WTC11 (cell line): Measurements from ENCODE around the gene TLCD3B.

ENCODE experiments used
- ATF1 ChIP-seq: sonication (generic); formaldehyde crosslinking; IDR thresholded peaks from 2 replicates; pipeline ENCODE4 v1.8.1; 2023; ENCODE audit warnings: mild to moderate bottlenecking, moderate library complexity, missing genetic modification reagents
- FOXP1 ChIP-seq: sonication (generic); formaldehyde crosslinking; IDR thresholded peaks from 2 replicates; pipeline ENCODE4 v1.8.0; 2022; ENCODE audit warnings: missing genetic modification reagents, mild to moderate bottlenecking, moderate library complexity, borderline replicate concordance
- KAT7 ChIP-seq: sonication (generic); formaldehyde crosslinking; IDR thresholded peaks from 2 replicates; pipeline ENCODE4 v1.8.1; 2023; ENCODE audit warnings: missing genetic modification reagents, mild to moderate bottlenecking, borderline replicate concordance
- NFYB ChIP-seq: sonication (generic); formaldehyde crosslinking; conservative IDR thresholded peaks from 2 replicates; pipeline ENCODE4 v1.8.0; 2022; ENCODE audit warnings: low read depth, missing genetic modification reagents
- NR1H2 ChIP-seq: sonication (generic); formaldehyde crosslinking; IDR thresholded peaks from 2 replicates; pipeline ENCODE4 v1.9.0; 2021; ENCODE audit warnings: mild to moderate bottlenecking, moderate library complexity, missing genetic modification reagents
- RELA ChIP-seq: sonication (generic); formaldehyde crosslinking; IDR thresholded peaks from 2 replicates; pipeline ENCODE4 v1.8.1; 2022; ENCODE audit warnings: missing genetic modification reagents, mild to moderate bottlenecking, borderline replicate concordance
- ZNF416 ChIP-seq: fragments of 250-450 bp; sonication (Bioruptor Pico); IDR thresholded peaks from 2 replicates; pipeline ENCODE4 v1.9.0; 2021; ENCODE audit warnings: mild to moderate bottlenecking, inconsistent platforms
- TF ChIP-seq, protein P1 (sequence below): sonication (generic); formaldehyde crosslinking; IDR thresholded peaks from 2 replicates; pipeline ENCODE4 v1.8.1; 2023; ENCODE audit warnings: mild to moderate bottlenecking, missing genetic modification reagents, moderate library complexity
- TF ChIP-seq, protein P2 (sequence below): fragments of 200-600 bp; IDR thresholded peaks from 2 replicates; pipeline ENCODE4 v1.8.0; 2022; ENCODE audit warnings: antibody characterized with exemption
- TF ChIP-seq, protein P3 (sequence below): sonication (generic); formaldehyde crosslinking; IDR thresholded peaks from 2 replicates; pipeline ENCODE4 v1.8.0; 2022; ENCODE audit warnings: mild to moderate bottlenecking, missing genetic modification reagents
- TF ChIP-seq, protein P4 (sequence below): sonication (generic); formaldehyde crosslinking; IDR thresholded peaks from 2 replicates; pipeline ENCODE4 v1.8.1; 2022; ENCODE audit warnings: mild to moderate bottlenecking, missing genetic modification reagents, moderate library complexity, borderline replicate concordance
- TF ChIP-seq, protein P5 (sequence below): sonication (generic); formaldehyde crosslinking; IDR thresholded peaks from 2 replicates; pipeline ENCODE4 v1.8.1; 2022; ENCODE audit warnings: mild to moderate bottlenecking, moderate library complexity, missing genetic modification reagents
- TF ChIP-seq, protein P6 (sequence below): sonication (generic); formaldehyde crosslinking; IDR thresholded peaks from 2 replicates; pipeline ENCODE4 v1.8.1; 2022; ENCODE audit warnings: low read depth, missing genetic modification reagents, borderline replicate concordance

DNA sequence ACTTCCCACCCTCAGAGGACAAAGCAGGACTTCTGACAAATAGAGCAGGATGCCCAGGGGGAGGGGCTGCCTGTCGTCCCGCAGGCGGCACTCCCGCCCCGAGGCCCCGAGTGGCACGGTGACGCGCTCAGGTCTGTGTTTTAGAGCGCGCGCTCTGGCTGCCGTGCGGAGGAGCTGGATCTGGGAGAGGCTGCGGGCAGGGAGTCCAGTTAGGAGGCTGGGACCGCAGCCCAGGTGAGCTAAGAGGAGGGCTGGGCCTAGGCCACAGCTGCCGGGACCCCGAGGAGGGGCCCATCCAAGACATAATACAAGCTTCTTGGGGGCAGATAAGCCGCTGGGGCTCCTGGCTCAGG, 26.7 kb downstream of the TLCD3B start:
- TF ChIP-seq NFYB (CRISPR knock-in tag) (no peak), NR1H2 (CRISPR knock-in tag) (no peak), RELA (no peak), ZNF416 (CRISPR knock-in tag) (no peak), ATF1 (CRISPR knock-in tag) (no peak), KAT7 (no peak), FOXP1 (no peak)
- TF ChIP-seq, protein P1, sequence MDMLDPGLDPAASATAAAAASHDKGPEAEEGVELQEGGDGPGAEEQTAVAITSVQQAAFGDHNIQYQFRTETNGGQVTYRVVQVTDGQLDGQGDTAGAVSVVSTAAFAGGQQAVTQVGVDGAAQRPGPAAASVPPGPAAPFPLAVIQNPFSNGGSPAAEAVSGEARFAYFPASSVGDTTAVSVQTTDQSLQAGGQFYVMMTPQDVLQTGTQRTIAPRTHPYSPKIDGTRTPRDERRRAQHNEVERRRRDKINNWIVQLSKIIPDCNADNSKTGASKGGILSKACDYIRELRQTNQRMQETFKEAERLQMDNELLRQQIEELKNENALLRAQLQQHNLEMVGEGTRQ (CRISPR knock-in tag): no peak
- TF ChIP-seq, protein P2, sequence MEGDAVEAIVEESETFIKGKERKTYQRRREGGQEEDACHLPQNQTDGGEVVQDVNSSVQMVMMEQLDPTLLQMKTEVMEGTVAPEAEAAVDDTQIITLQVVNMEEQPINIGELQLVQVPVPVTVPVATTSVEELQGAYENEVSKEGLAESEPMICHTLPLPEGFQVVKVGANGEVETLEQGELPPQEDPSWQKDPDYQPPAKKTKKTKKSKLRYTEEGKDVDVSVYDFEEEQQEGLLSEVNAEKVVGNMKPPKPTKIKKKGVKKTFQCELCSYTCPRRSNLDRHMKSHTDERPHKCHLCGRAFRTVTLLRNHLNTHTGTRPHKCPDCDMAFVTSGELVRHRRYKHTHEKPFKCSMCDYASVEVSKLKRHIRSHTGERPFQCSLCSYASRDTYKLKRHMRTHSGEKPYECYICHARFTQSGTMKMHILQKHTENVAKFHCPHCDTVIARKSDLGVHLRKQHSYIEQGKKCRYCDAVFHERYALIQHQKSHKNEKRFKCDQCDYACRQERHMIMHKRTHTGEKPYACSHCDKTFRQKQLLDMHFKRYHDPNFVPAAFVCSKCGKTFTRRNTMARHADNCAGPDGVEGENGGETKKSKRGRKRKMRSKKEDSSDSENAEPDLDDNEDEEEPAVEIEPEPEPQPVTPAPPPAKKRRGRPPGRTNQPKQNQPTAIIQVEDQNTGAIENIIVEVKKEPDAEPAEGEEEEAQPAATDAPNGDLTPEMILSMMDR: no peak
- TF ChIP-seq, protein P3, sequence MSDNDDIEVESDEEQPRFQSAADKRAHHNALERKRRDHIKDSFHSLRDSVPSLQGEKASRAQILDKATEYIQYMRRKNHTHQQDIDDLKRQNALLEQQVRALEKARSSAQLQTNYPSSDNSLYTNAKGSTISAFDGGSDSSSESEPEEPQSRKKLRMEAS (CRISPR knock-in tag): no peak
- TF ChIP-seq, protein P4, sequence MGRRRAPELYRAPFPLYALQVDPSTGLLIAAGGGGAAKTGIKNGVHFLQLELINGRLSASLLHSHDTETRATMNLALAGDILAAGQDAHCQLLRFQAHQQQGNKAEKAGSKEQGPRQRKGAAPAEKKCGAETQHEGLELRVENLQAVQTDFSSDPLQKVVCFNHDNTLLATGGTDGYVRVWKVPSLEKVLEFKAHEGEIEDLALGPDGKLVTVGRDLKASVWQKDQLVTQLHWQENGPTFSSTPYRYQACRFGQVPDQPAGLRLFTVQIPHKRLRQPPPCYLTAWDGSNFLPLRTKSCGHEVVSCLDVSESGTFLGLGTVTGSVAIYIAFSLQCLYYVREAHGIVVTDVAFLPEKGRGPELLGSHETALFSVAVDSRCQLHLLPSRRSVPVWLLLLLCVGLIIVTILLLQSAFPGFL (CRISPR knock-in tag): no peak
- TF ChIP-seq, protein P5, sequence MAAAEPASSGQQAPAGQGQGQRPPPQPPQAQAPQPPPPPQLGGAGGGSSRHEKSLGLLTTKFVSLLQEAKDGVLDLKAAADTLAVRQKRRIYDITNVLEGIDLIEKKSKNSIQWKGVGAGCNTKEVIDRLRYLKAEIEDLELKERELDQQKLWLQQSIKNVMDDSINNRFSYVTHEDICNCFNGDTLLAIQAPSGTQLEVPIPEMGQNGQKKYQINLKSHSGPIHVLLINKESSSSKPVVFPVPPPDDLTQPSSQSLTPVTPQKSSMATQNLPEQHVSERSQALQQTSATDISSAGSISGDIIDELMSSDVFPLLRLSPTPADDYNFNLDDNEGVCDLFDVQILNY (CRISPR knock-in tag): no peak
- TF ChIP-seq, protein P6, sequence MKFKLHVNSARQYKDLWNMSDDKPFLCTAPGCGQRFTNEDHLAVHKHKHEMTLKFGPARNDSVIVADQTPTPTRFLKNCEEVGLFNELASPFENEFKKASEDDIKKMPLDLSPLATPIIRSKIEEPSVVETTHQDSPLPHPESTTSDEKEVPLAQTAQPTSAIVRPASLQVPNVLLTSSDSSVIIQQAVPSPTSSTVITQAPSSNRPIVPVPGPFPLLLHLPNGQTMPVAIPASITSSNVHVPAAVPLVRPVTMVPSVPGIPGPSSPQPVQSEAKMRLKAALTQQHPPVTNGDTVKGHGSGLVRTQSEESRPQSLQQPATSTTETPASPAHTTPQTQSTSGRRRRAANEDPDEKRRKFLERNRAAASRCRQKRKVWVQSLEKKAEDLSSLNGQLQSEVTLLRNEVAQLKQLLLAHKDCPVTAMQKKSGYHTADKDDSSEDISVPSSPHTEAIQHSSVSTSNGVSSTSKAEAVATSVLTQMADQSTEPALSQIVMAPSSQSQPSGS: no peak
